Osteoblast (primary cell): ENCODE results near the gene GKAP1. TPM values are rescaled to one million over a fixed set of nuclear protein-coding genes. Genes with fewer than 3 reads are reported as not detected.
"Not testable (repeated sequence)": the region's sequence is repeated elsewhere in the genome, so short reads cannot be mapped to it uniquely, and the experiment has no call there.

Experiments used
- DNase-seq: peaks from one replicate; pipeline ENCODE4 v3.0.0; 2011; ENCODE audit warnings: low spot score, mixed read lengths; ENCODE audit not compliant: insufficient read length; ENCODE audit errors: missing footprints
- H2AFZ ChIP-seq: 2 replicates; pipeline ENCODE4 v1.6.0; 2011; ENCODE audit warnings: mild to moderate bottlenecking, low read length
- H3K27ac ChIP-seq: 2 replicates; pipeline ENCODE4 v1.5.1; 2011; ENCODE audit warnings: mild to moderate bottlenecking, low read depth, low read length, moderate library complexity
- H3K27me3 ChIP-seq: 2 replicates; pipeline ENCODE4 v1.6.0; 2012; ENCODE audit warnings: mild to moderate bottlenecking, control low read depth, inconsistent platforms, low read length, moderate library complexity; ENCODE audit not compliant: insufficient read depth
- H3K36me3 ChIP-seq: 2 replicates; pipeline ENCODE4 v1.5.1; 2011; ENCODE audit warnings: mild to moderate bottlenecking, low read length, control low read depth, moderate library complexity; ENCODE audit not compliant: insufficient read depth
- H3K4me1 ChIP-seq: 2 replicates; pipeline ENCODE4 v1.5.1; 2011; ENCODE audit warnings: mild to moderate bottlenecking, low read length, control low read depth, moderate library complexity; ENCODE audit not compliant: insufficient read depth
- H3K4me2 ChIP-seq: 2 replicates; pipeline ENCODE4 v1.6.0; 2011; ENCODE audit warnings: mild to moderate bottlenecking, low read length; ENCODE audit not compliant: insufficient read depth
- H3K4me3 ChIP-seq: fragments of 200-600 bp; sonication (generic); 3 replicates; pipeline ENCODE4 v1.5.1; 2012; ENCODE audit warnings: mild to moderate bottlenecking, low read length, inconsistent platforms; ENCODE audit not compliant: insufficient read depth
- H3K79me2 ChIP-seq: 2 replicates; pipeline ENCODE4 v1.6.0; 2012; ENCODE audit warnings: mild to moderate bottlenecking, low read length, control low read depth, inconsistent platforms; ENCODE audit not compliant: insufficient read depth
- H3K9me3 ChIP-seq: 2 replicates; pipeline ENCODE4 v1.5.1; 2011; ENCODE audit warnings: low read depth, low read length, control low read depth
- H4K20me1 ChIP-seq: 2 replicates; pipeline ENCODE4 v1.6.0; 2012; ENCODE audit warnings: mild to moderate bottlenecking, low read length, control low read depth; ENCODE audit not compliant: insufficient read depth
- total RNA-seq: library from RNA; depleted of rRNA; stranded (reverse); fragments of >200 nt; gene quantifications from 2 replicates; pipeline ENCODE4 v1.2.3, GENCODE V29; 2012
- TF ChIP-seq, protein P1 (sequence below): IDR thresholded peaks from 2 replicates; pipeline ENCODE4 v1.5.1; 2011; ENCODE audit warnings: mild to moderate bottlenecking, low read depth, low read length, moderate library complexity; ENCODE audit errors: extremely low read depth

The GKAP1 gene
- total RNA-seq, 1 donor, result 1.1 TPM

DNA sequence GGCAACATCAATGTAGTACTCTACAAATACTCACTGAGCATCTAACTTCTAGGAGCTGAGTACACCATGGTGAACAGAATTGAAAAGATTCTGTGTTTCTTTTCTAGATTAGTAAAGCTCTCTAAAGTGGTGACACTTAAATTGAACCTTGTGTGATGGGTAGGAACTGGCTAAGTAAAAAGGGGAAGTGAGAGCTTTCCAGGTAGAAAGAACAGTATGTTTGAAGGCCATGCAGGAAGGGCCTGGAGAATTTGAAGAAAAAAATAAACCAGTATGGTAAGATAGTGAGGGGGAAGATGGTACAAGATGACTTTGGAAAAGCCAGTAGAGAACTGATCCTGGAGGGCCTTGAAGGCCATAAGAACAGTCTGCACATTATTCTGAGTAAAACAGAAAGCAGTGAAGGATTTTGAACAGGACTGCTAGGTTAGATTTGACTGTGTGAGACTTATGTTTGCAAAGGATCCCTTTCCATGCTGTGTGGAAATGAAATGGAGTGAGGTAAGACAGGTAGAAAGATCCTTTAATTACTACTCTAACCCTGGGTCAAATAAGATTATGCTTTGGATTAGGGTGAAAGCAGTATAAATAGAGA lies 63.1 kb downstream of the GKAP1 start:
- no peaks in the 10 kb centered on the region for H4K20me1 ChIP-seq
- H3K4me3 ChIP-seq, result no peak overlapping the region
- no peaks in the 10 kb centered on the region for H3K36me3 ChIP-seq
- H3K4me1 ChIP-seq, result no peaks in the 10 kb centered on the region
- H3K4me2 ChIP-seq, result no peak overlapping the region
- H2AFZ ChIP-seq, result no peak overlapping the region
- TF ChIP-seq, protein P1, sequence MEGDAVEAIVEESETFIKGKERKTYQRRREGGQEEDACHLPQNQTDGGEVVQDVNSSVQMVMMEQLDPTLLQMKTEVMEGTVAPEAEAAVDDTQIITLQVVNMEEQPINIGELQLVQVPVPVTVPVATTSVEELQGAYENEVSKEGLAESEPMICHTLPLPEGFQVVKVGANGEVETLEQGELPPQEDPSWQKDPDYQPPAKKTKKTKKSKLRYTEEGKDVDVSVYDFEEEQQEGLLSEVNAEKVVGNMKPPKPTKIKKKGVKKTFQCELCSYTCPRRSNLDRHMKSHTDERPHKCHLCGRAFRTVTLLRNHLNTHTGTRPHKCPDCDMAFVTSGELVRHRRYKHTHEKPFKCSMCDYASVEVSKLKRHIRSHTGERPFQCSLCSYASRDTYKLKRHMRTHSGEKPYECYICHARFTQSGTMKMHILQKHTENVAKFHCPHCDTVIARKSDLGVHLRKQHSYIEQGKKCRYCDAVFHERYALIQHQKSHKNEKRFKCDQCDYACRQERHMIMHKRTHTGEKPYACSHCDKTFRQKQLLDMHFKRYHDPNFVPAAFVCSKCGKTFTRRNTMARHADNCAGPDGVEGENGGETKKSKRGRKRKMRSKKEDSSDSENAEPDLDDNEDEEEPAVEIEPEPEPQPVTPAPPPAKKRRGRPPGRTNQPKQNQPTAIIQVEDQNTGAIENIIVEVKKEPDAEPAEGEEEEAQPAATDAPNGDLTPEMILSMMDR, result no peak
- H3K9me3 ChIP-seq, result no peaks in the 10 kb centered on the region
- H3K27me3 ChIP-seq, result no peaks in the 10 kb centered on the region
- no peak for DNase-seq
- no peak overlapping the region for H3K27ac ChIP-seq
- no peaks in the 10 kb centered on the region for H3K79me2 ChIP-seq

- no peak overlapping the region for H3K4me2 ChIP-seq
- H3K79me2 ChIP-seq, result no peaks in the 10 kb centered on the region
- no peaks in the 10 kb centered on the region for H4K20me1 ChIP-seq
- no peaks in the 10 kb centered on the region for H3K9me3 ChIP-seq
- no peaks in the 10 kb centered on the region for H3K27me3 ChIP-seq
- no peaks in the 10 kb centered on the region for H3K4me1 ChIP-seq
- H3K36me3 ChIP-seq, result no peaks in the 10 kb centered on the region
- no peak overlapping the region for H2AFZ ChIP-seq
- no peak for DNase-seq
- H3K4me3 ChIP-seq, result no peak overlapping the region
- TF ChIP-seq, protein P1, result no peak
- no peak overlapping the region for H3K27ac ChIP-seq
These were observed 67.9 kb downstream of the GKAP1 start for GRCh38 chr9:83749706-83750105.

- H3K27ac ChIP-seq, result no peak overlapping the region
- H3K79me2 ChIP-seq, result no peaks in the 10 kb centered on the region
- H2AFZ ChIP-seq, result no peak overlapping the region
- no peak overlapping the region for H3K4me2 ChIP-seq
- no peaks in the 10 kb centered on the region for H3K4me1 ChIP-seq
- H4K20me1 ChIP-seq, result no peaks in the 10 kb centered on the region
- DNase-seq, result no peak
- no peak overlapping the region for H3K4me3 ChIP-seq
- no peaks in the 10 kb centered on the region for H3K27me3 ChIP-seq
- TF ChIP-seq, protein P1, result no peak
- no peaks in the 10 kb centered on the region for H3K36me3 ChIP-seq
- H3K9me3 ChIP-seq, result no peaks in the 10 kb centered on the region
These were observed 73.4 kb downstream of the GKAP1 start for GRCh38 chr9:83744206-83744605.

GRCh38 chr9:83733739-83734138 lies 83.8 kb downstream of the GKAP1 start:
- no peaks in the 10 kb centered on the region for H3K4me1 ChIP-seq
- H3K27me3 ChIP-seq, result no peaks in the 10 kb centered on the region
- H3K79me2 ChIP-seq, result no peaks in the 10 kb centered on the region
- TF ChIP-seq, protein P1, result no peak
- H3K27ac ChIP-seq, result no peak overlapping the region
- no peak overlapping the region for H3K4me3 ChIP-seq
- no peaks in the 10 kb centered on the region for H4K20me1 ChIP-seq
- H3K4me2 ChIP-seq, result no peak overlapping the region
- no peak overlapping the region for H2AFZ ChIP-seq
- DNase-seq, result no peak
- no peaks in the 10 kb centered on the region for H3K9me3 ChIP-seq
- no peaks in the 10 kb centered on the region for H3K36me3 ChIP-seq

GRCh38 chr9:83728591-83729368 lies 88.8 kb downstream of the GKAP1 start:
- not testable (repeated sequence) for H3K4me1 ChIP-seq, H3K79me2 ChIP-seq, H3K4me2 ChIP-seq, DNase-seq, H2AFZ ChIP-seq, H4K20me1 ChIP-seq, H3K36me3 ChIP-seq, H3K4me3 ChIP-seq, H3K9me3 ChIP-seq, H3K27me3 ChIP-seq, H3K27ac ChIP-seq
